ENCODE measurements around the gene ODAD3.

The ODAD3 gene

GRCh38 chr19:11401808-11402543 is 32.9 kb downstream of the ODAD3 start:
- no peaks in the 10 kb centered on the region for H3K36me3 ChIP-seq (ENCODE audit: control insufficient read depth, insufficient read depth, low read length)
- 89 to 93% methylated on average over 5 to 8 of the region's 9 CpGs for WGBS, 2 experiments (ENCODE audit: insufficient coverage in 2 of 2)

GRCh38 chr19:11400798-11401197 is 34.1 kb downstream of the ODAD3 start:
- no peak overlapping the region for H3K27ac ChIP-seq (ENCODE audit: low read depth, low read length, severe bottlenecking)
- WGBS, 2 experiments (ENCODE audit: insufficient coverage in 2 of 2), result no CpG with 5 or more reads among the region's 1 CpG
- no peaks in the 10 kb centered on the region for H3K4me1 ChIP-seq (ENCODE audit: control insufficient read depth, insufficient read depth, low read length, poor library complexity, severe bottlenecking)
- H3K36me3 ChIP-seq (ENCODE audit: control insufficient read depth, insufficient read depth, low read length), result no peaks in the 10 kb centered on the region
- H3K4me3 ChIP-seq (ENCODE audit: extremely low read depth, insufficient read depth, low read length, poor library complexity, severe bottlenecking), result no peak overlapping the region
- H3K9me3 ChIP-seq (ENCODE audit: control insufficient read depth, low read length), result no peaks in the 10 kb centered on the region

More at GRCh38 chr19:11401808-11402543, 32.9 kb downstream of the ODAD3 start:
- H3K4me1 ChIP-seq (ENCODE audit: control insufficient read depth, insufficient read depth, low read length, poor library complexity, severe bottlenecking), result no peaks in the 10 kb centered on the region
- H3K4me3 ChIP-seq (ENCODE audit: extremely low read depth, insufficient read depth, low read length, poor library complexity, severe bottlenecking), result no peak overlapping the region
- no peak overlapping the region for H3K27ac ChIP-seq (ENCODE audit: low read depth, low read length, severe bottlenecking)
- no peaks in the 10 kb centered on the region for H3K9me3 ChIP-seq (ENCODE audit: control insufficient read depth, low read length)

GRCh38 chr19:11399667-11400066 is 35.3 kb downstream of the ODAD3 start:
- Histone ChIP-seq H3K4me3 (ENCODE audit: extremely low read depth, insufficient read depth, low read length, poor library complexity, severe bottlenecking) (no peak overlapping the region), H3K9me3 (ENCODE audit: control insufficient read depth, low read length) (no peaks in the 10 kb centered on the region), H3K27ac (ENCODE audit: low read depth, low read length, severe bottlenecking) (no peak overlapping the region), H3K36me3 (ENCODE audit: control insufficient read depth, insufficient read depth, low read length) (no peaks in the 10 kb centered on the region), H3K4me1 (ENCODE audit: control insufficient read depth, insufficient read depth, low read length, poor library complexity, severe bottlenecking) (no peaks in the 10 kb centered on the region)
- 94 to 95% methylated on average over 8 to 9 of the region's 9 CpGs for WGBS, 2 experiments (ENCODE audit: insufficient coverage in 2 of 2)

GRCh38 chr19:11397089-11397610 is 37.8 kb downstream of the ODAD3 start:
- no peaks in the 10 kb centered on the region for H3K4me1 ChIP-seq (ENCODE audit: control insufficient read depth, insufficient read depth, low read length, poor library complexity, severe bottlenecking)
- no peak overlapping the region for H3K4me3 ChIP-seq (ENCODE audit: extremely low read depth, insufficient read depth, low read length, poor library complexity, severe bottlenecking)
- H3K27ac ChIP-seq (ENCODE audit: low read depth, low read length, severe bottlenecking), result no peak overlapping the region
- H3K9me3 ChIP-seq (ENCODE audit: control insufficient read depth, low read length), result no peaks in the 10 kb centered on the region
- WGBS, 2 experiments (ENCODE audit: insufficient coverage in 2 of 2), result 88 to 91% methylated on average over 16 to 21 of the region's 22 CpGs
- H3K36me3 ChIP-seq (ENCODE audit: control insufficient read depth, insufficient read depth, low read length), result no peaks in the 10 kb centered on the region

GRCh38 chr19:11390933-11391680 is 43.8 kb downstream of the ODAD3 start:
- Histone ChIP-seq H3K4me3 (ENCODE audit: extremely low read depth, insufficient read depth, low read length, poor library complexity, severe bottlenecking) (no peak overlapping the region), H3K4me1 (ENCODE audit: control insufficient read depth, insufficient read depth, low read length, poor library complexity, severe bottlenecking) (no peaks in the 10 kb centered on the region), H3K9me3 (ENCODE audit: control insufficient read depth, low read length) (no peaks in the 10 kb centered on the region), H3K36me3 (ENCODE audit: control insufficient read depth, insufficient read depth, low read length) (no peaks in the 10 kb centered on the region), H3K27ac (ENCODE audit: low read depth, low read length, severe bottlenecking) (no peak overlapping the region)
- 79% methylated on average over 2 of the region's 4 CpGs; no CpG with 5 or more reads in 1 of the 2 experiments for WGBS, 2 experiments (ENCODE audit: insufficient coverage in 2 of 2)

GRCh38 chr19:11390359-11390758 is 44.6 kb downstream of the ODAD3 start:
- 86% methylated on average over 1 of the region's 2 CpGs; no CpG with 5 or more reads in 1 of the 2 experiments for WGBS, 2 experiments (ENCODE audit: insufficient coverage in 2 of 2)
- Histone ChIP-seq H3K27ac (ENCODE audit: low read depth, low read length, severe bottlenecking) (no peak overlapping the region), H3K36me3 (ENCODE audit: control insufficient read depth, insufficient read depth, low read length) (no peaks in the 10 kb centered on the region), H3K9me3 (ENCODE audit: control insufficient read depth, low read length) (no peaks in the 10 kb centered on the region), H3K4me3 (ENCODE audit: extremely low read depth, insufficient read depth, low read length, poor library complexity, severe bottlenecking) (no peak overlapping the region), H3K4me1 (ENCODE audit: control insufficient read depth, insufficient read depth, low read length, poor library complexity, severe bottlenecking) (no peaks in the 10 kb centered on the region)

GRCh38 chr19:11387162-11388034 is 47.5 kb downstream of the ODAD3 start:
- Histone ChIP-seq H3K36me3 (ENCODE audit: control insufficient read depth, insufficient read depth, low read length) (no peaks in the 10 kb centered on the region), H3K27ac (ENCODE audit: low read depth, low read length, severe bottlenecking) (no peak overlapping the region), H3K4me1 (ENCODE audit: control insufficient read depth, insufficient read depth, low read length, poor library complexity, severe bottlenecking) (peaks cover 4% of the 10 kb centered on the region), H3K9me3 (ENCODE audit: control insufficient read depth, low read length) (no peaks in the 10 kb centered on the region), H3K4me3 (ENCODE audit: extremely low read depth, insufficient read depth, low read length, poor library complexity, severe bottlenecking) (no peak overlapping the region)
- 93 to 95% methylated on average over 17 to 18 of the region's 19 CpGs for WGBS, 2 experiments (ENCODE audit: insufficient coverage in 2 of 2)

- WGBS, 2 experiments (ENCODE audit: insufficient coverage in 2 of 2), result 97 to 100% methylated on average over 1 to 3 of the region's 5 CpGs
- H3K27ac ChIP-seq (ENCODE audit: low read depth, low read length, severe bottlenecking), result no peak overlapping the region
- H3K4me1 ChIP-seq (ENCODE audit: control insufficient read depth, insufficient read depth, low read length, poor library complexity, severe bottlenecking), result peaks cover 4% of the 10 kb centered on the region
- H3K4me3 ChIP-seq (ENCODE audit: extremely low read depth, insufficient read depth, low read length, poor library complexity, severe bottlenecking), result no peak overlapping the region
- no peaks in the 10 kb centered on the region for H3K9me3 ChIP-seq (ENCODE audit: control insufficient read depth, low read length)
- H3K36me3 ChIP-seq (ENCODE audit: control insufficient read depth, insufficient read depth, low read length), result no peaks in the 10 kb centered on the region
These were observed 50.2 kb downstream of the ODAD3 start for GRCh38 chr19:11384778-11385129.

- peaks cover 3% of the 10 kb centered on the region for H3K36me3 ChIP-seq (ENCODE audit: control insufficient read depth, insufficient read depth, low read length)
- H3K9me3 ChIP-seq (ENCODE audit: control insufficient read depth, low read length), result no peaks in the 10 kb centered on the region
- H3K4me3 ChIP-seq (ENCODE audit: extremely low read depth, insufficient read depth, low read length, poor library complexity, severe bottlenecking), result peak overlapping the region; percentile 63
- H3K27ac ChIP-seq (ENCODE audit: low read depth, low read length, severe bottlenecking), result peak overlapping the region; percentile 71
- peaks cover 4% of the 10 kb centered on the region for H3K4me1 ChIP-seq (ENCODE audit: control insufficient read depth, insufficient read depth, low read length, poor library complexity, severe bottlenecking)
- WGBS, 2 experiments (ENCODE audit: insufficient coverage in 2 of 2), result 0% methylated on average over 1 to 7 of the region's 9 CpGs
These were observed 51.2 kb downstream of the ODAD3 start for GRCh38 chr19:11383706-11384048.

GRCh38 chr19:11382898-11383705 is 51.8 kb downstream of the ODAD3 start:
- peaks cover 6% of the 10 kb centered on the region for H3K4me1 ChIP-seq (ENCODE audit: control insufficient read depth, insufficient read depth, low read length, poor library complexity, severe bottlenecking)
- H3K4me3 ChIP-seq (ENCODE audit: extremely low read depth, insufficient read depth, low read length, poor library complexity, severe bottlenecking), result peak overlapping the region; percentile 63
- H3K9me3 ChIP-seq (ENCODE audit: control insufficient read depth, low read length), result no peaks in the 10 kb centered on the region
- WGBS, 2 experiments (ENCODE audit: insufficient coverage in 2 of 2), result 0 to 1% methylated on average over 50 of the region's 65 CpGs
- H3K27ac ChIP-seq (ENCODE audit: low read depth, low read length, severe bottlenecking), result peak overlapping the region; percentile 71
- peaks cover 8% of the 10 kb centered on the region for H3K36me3 ChIP-seq (ENCODE audit: control insufficient read depth, insufficient read depth, low read length)
